Spinal cord (tissue), 10 donors: ENCODE measurements around the gene LSM2. TPM values are rescaled to one million over a fixed set of nuclear protein-coding genes. Genes with fewer than 3 reads are reported as not detected.

Experiments
- DNase-seq, 6 donors: peaks; one replicate each; pipeline versions ENCODE4 v3.0.0 to v3.0.0-alpha.2; 2013 to 2015; ENCODE audit warnings: low spot score in 6 of 6, low read depth in 4 of 6
- H3K27ac ChIP-seq: one replicate; pipeline ENCODE4 v1.5.1; 2013; ENCODE audit warnings: low read depth, low read length, control low read depth
- H3K27me3 ChIP-seq: one replicate; pipeline ENCODE4 v1.6.1; 2013; ENCODE audit warnings: low read length; ENCODE audit not compliant: control insufficient read depth, insufficient read depth
- H3K36me3 ChIP-seq: one replicate; pipeline ENCODE4 v1.6.1; 2013; ENCODE audit warnings: low read length; ENCODE audit not compliant: control insufficient read depth, insufficient read depth
- H3K4me1 ChIP-seq: one replicate; pipeline ENCODE4 v1.6.1; 2013; ENCODE audit warnings: low read length; ENCODE audit not compliant: control insufficient read depth, insufficient read depth
- H3K4me3 ChIP-seq: one replicate; pipeline ENCODE4 v1.5.1; 2013; ENCODE audit warnings: low read depth, low read length, control low read depth
- H3K9me3 ChIP-seq: one replicate; pipeline ENCODE4 v1.6.1; 2013; ENCODE audit warnings: low read length; ENCODE audit not compliant: control insufficient read depth, insufficient read depth
- WGBS: methylation state at CpG from one replicate; pipeline ENCODE4 v1.1.5; 2013; ENCODE audit warnings: missing lambda C conversion rate; ENCODE audit not compliant: insufficient coverage; 5-methylcytosine and 5-hydroxymethylcytosine counted together
- polyA plus RNA-seq, 2 donors: library from polyadenylated mRNA; unstranded; fragments of 120-200 nt; gene quantifications; one replicate each; pipeline ENCODE4 v1.2.1, GENCODE V29; 2013; ENCODE audit not compliant: insufficient read length in 2 of 2
- total RNA-seq, 2 donors: library from RNA; depleted of rRNA in 1 of 2; stranded (reverse); fragments of 120-200 nt in 1 of 2; fragments of >200 nt in 1 of 2; gene quantifications; one replicate each; pipeline versions ENCODE4 v1.2.3 to v1.2.4, GENCODE V29; 2013 to 2014
- donor health status: healthy.

Gene LSM2
- total and polyA plus RNA-seq, 4 donors: 18.0 to 63.3 (median 50.1) TPM

GRCh38 chr6:31792090-31792374, 14.7 kb downstream of the LSM2 start:
- no peak overlapping the region for H3K4me3 ChIP-seq
- no CpG with 5 or more reads among the region's 3 CpGs for WGBS
- no peaks in the 10 kb centered on the region for H3K9me3 ChIP-seq
- no peak for DNase-seq
- no peaks in the 10 kb centered on the region for H3K27me3 ChIP-seq
- H3K36me3 ChIP-seq: peaks cover 37% of the 10 kb centered on the region
- no peak overlapping the region for H3K27ac ChIP-seq
- peaks cover 24% of the 10 kb centered on the region for H3K4me1 ChIP-seq

- 61% methylated on average over 10 of the region's 12 CpGs for WGBS
- Histone ChIP-seq H3K9me3 (no peaks in the 10 kb centered on the region), H3K27ac (no peak overlapping the region), H3K4me3 (peak overlapping the region; percentile 16), H3K4me1 (peaks cover 24% of the 10 kb centered on the region), H3K36me3 (peaks cover 40% of the 10 kb centered on the region), H3K27me3 (no peaks in the 10 kb centered on the region)
- DNase-seq: peak in 4 of 6 donors; percentile 48 to 90 (median 70)
Observed at GRCh38 chr6:31791324-31792089, 15.3 kb downstream of the LSM2 start.

- H3K27ac ChIP-seq: no peak overlapping the region
- WGBS: 100% methylated on average over 6 of the region's 11 CpGs
- H3K27me3 ChIP-seq: no peaks in the 10 kb centered on the region
- H3K9me3 ChIP-seq: no peaks in the 10 kb centered on the region
- no peak overlapping the region for H3K4me3 ChIP-seq
- peaks cover 15% of the 10 kb centered on the region for H3K4me1 ChIP-seq
- DNase-seq: no peak
- H3K36me3 ChIP-seq: peaks cover 76% of the 10 kb centered on the region
Observed at GRCh38 chr6:31785475-31785874, 21.3 kb downstream of the LSM2 start.

GRCh38 chr6:31784098-31784925, 22.5 kb downstream of the LSM2 start:
- H3K4me1 ChIP-seq: peaks cover 15% of the 10 kb centered on the region
- peak in 1 of 6 donors; percentile 29 for DNase-seq
- H3K27ac ChIP-seq: no peak overlapping the region
- H3K27me3 ChIP-seq: no peaks in the 10 kb centered on the region
- H3K4me3 ChIP-seq: no peak overlapping the region
- no peaks in the 10 kb centered on the region for H3K9me3 ChIP-seq
- H3K36me3 ChIP-seq: peaks cover 80% of the 10 kb centered on the region
- 97% methylated on average over 14 of the region's 15 CpGs for WGBS

- no peak for DNase-seq
- Histone ChIP-seq H3K36me3 (peaks cover 93% of the 10 kb centered on the region), H3K9me3 (no peaks in the 10 kb centered on the region), H3K4me1 (peaks cover 18% of the 10 kb centered on the region), H3K4me3 (no peak overlapping the region), H3K27me3 (no peaks in the 10 kb centered on the region), H3K27ac (no peak overlapping the region)
- WGBS: 92% methylated on average over 32 of the region's 32 CpGs
Observed at GRCh38 chr6:31782126-31782855, 24.5 kb downstream of the LSM2 start.

- H3K27ac ChIP-seq: no peak overlapping the region
- no peaks in the 10 kb centered on the region for H3K27me3 ChIP-seq
- peaks cover 97% of the 10 kb centered on the region for H3K36me3 ChIP-seq
- H3K9me3 ChIP-seq: no peaks in the 10 kb centered on the region
- H3K4me1 ChIP-seq: peaks cover 26% of the 10 kb centered on the region
- 91% methylated on average over 17 of the region's 23 CpGs for WGBS
- H3K4me3 ChIP-seq: no peak overlapping the region
- no peak for DNase-seq
Observed at GRCh38 chr6:31781244-31782125, 25.3 kb downstream of the LSM2 start.

GRCh38 chr6:31780507-31781243, 26.1 kb downstream of the LSM2 start:
- 88% methylated on average over 9 of the region's 20 CpGs for WGBS
- Histone ChIP-seq H3K27ac (no peak overlapping the region), H3K36me3 (peaks cover 95% of the 10 kb centered on the region), H3K27me3 (no peaks in the 10 kb centered on the region), H3K9me3 (no peaks in the 10 kb centered on the region), H3K4me3 (no peak overlapping the region), H3K4me1 (peaks cover 27% of the 10 kb centered on the region)
- DNase-seq: no peak

- H3K36me3 ChIP-seq: peaks cover 92% of the 10 kb centered on the region
- WGBS: 93% methylated on average over 10 of the region's 10 CpGs
- DNase-seq: no peak
- no peak overlapping the region for H3K27ac ChIP-seq
- H3K27me3 ChIP-seq: no peaks in the 10 kb centered on the region
- H3K9me3 ChIP-seq: no peaks in the 10 kb centered on the region
- no peak overlapping the region for H3K4me3 ChIP-seq
- peaks cover 20% of the 10 kb centered on the region for H3K4me1 ChIP-seq
Observed at GRCh38 chr6:31779908-31780307, 26.9 kb downstream of the LSM2 start.
